ENCODE results near the gene UNK. TPM values are rescaled to one million over a fixed set of nuclear protein-coding genes. Genes with fewer than 3 reads are reported as not detected.

Gene UNK
- total and polyA plus RNA-seq, 4 donors, result 15.5 to 72.4 (median 25.7) TPM

GRCh38 chr17:75832164-75832651 is 47.6 kb downstream of the UNK start:
- no peak for TF ChIP-seq CTCF (IDR thresholded peaks at IDR 0.05; ENCODE audit: control extremely low read depth, extremely low read depth)
- Histone ChIP-seq H3K9ac (ENCODE audit: insufficient read depth in 1 of 2, low read length in 2 of 2) (no peak overlapping the region), H3K4me3 (no peak overlapping the region), H3K4me1 (ENCODE audit: control insufficient read depth in 5 of 5, insufficient read depth in 5 of 5, low read length in 5 of 5) (peaks cover 0 to 21% (median 6%) of the 10 kb centered on the region in 5 donors), H3K27me3 (ENCODE audit: control insufficient read depth in 3 of 3, insufficient read depth in 3 of 3, low read length in 2 of 3) (no peaks in the 10 kb centered on the region), H3K36me3 (ENCODE audit: control insufficient read depth in 4 of 4, insufficient read depth in 4 of 4, low read length in 4 of 4) (peaks cover 0 to 50% (median 0%) of the 10 kb centered on the region in 4 donors), H3K9me3 (ENCODE audit: control insufficient read depth in 4 of 4, insufficient read depth in 3 of 4, low read length in 3 of 4) (no peaks in the 10 kb centered on the region), H3K27ac (ENCODE audit: low read depth in 1 of 2, low read length in 1 of 2) (peak overlapping the region in 1 of 2 donors; percentile 33)
- peak in 1 of 3 donors; percentile 24 for DNase-seq
- 54 to 69% methylated on average over 10 of the region's 10 CpGs for WGBS, 2 donors
- ATAC-seq (ENCODE audit: insufficient read depth, low FRiP score), result no peak

GRCh38 chr17:75832652-75833400 is 48.2 kb downstream of the UNK start:
- no peaks in the 10 kb centered on the region for H3K9me3 ChIP-seq (ENCODE audit: control insufficient read depth in 4 of 4, insufficient read depth in 3 of 4, low read length in 3 of 4)
- H3K27me3 ChIP-seq (ENCODE audit: control insufficient read depth in 3 of 3, insufficient read depth in 3 of 3, low read length in 2 of 3), result no peaks in the 10 kb centered on the region
- H3K4me1 ChIP-seq (ENCODE audit: control insufficient read depth in 5 of 5, insufficient read depth in 5 of 5, low read length in 5 of 5), result peaks cover 0 to 15% (median 4%) of the 10 kb centered on the region in 5 donors
- DNase-seq, result peak; percentile 32 to 35 (median 32)
- H3K27ac ChIP-seq (ENCODE audit: low read depth in 1 of 2, low read length in 1 of 2), result peak overlapping the region in 1 of 2 donors; percentile 48
- H3K36me3 ChIP-seq (ENCODE audit: control insufficient read depth in 4 of 4, insufficient read depth in 4 of 4, low read length in 4 of 4), result peaks cover 0 to 49% (median 0%) of the 10 kb centered on the region in 4 donors
- no peak for TF ChIP-seq CTCF (IDR thresholded peaks at IDR 0.05; ENCODE audit: control extremely low read depth, extremely low read depth)
- H3K9ac ChIP-seq (ENCODE audit: insufficient read depth in 1 of 2, low read length in 2 of 2), result no peak overlapping the region
- no peak overlapping the region for H3K4me3 ChIP-seq
- 37 to 53% methylated on average over 20 of the region's 20 CpGs for WGBS, 2 donors
- ATAC-seq (ENCODE audit: insufficient read depth, low FRiP score), result no peak

- WGBS, 2 donors, result 94 to 96% methylated on average over 25 of the region's 25 CpGs
Measured at GRCh38 chr17:75834279-75834920, 49.8 kb downstream of the UNK start.

More at GRCh38 chr17:75834279-75834920, 49.8 kb downstream of the UNK start:
- H3K9ac ChIP-seq (ENCODE audit: insufficient read depth in 1 of 2, low read length in 2 of 2), result no peak overlapping the region
- peaks cover 0 to 42% (median 0%) of the 10 kb centered on the region in 4 donors for H3K36me3 ChIP-seq (ENCODE audit: control insufficient read depth in 4 of 4, insufficient read depth in 4 of 4, low read length in 4 of 4)
- TF ChIP-seq CTCF (IDR thresholded peaks at IDR 0.05; ENCODE audit: control extremely low read depth, extremely low read depth), result no peak
- no peak overlapping the region for H3K4me3 ChIP-seq
- peaks cover 0 to 7% (median 4%) of the 10 kb centered on the region in 5 donors for H3K4me1 ChIP-seq (ENCODE audit: control insufficient read depth in 5 of 5, insufficient read depth in 5 of 5, low read length in 5 of 5)
- no peaks in the 10 kb centered on the region for H3K9me3 ChIP-seq (ENCODE audit: control insufficient read depth in 4 of 4, insufficient read depth in 3 of 4, low read length in 3 of 4)
- DNase-seq, result no peak
- ATAC-seq (ENCODE audit: insufficient read depth, low FRiP score), result no peak
- H3K27ac ChIP-seq (ENCODE audit: low read depth in 1 of 2, low read length in 1 of 2), result no peak overlapping the region
- H3K27me3 ChIP-seq (ENCODE audit: control insufficient read depth in 3 of 3, insufficient read depth in 3 of 3, low read length in 2 of 3), result no peaks in the 10 kb centered on the region
